Fibroblast of skin of left quadriceps (primary cell): ENCODE data around the gene PARP1.

Source experiments
- DNase-seq, 2 experiments: peaks; one replicate each; pipeline ENCODE4 v3.0.0-alpha.2; 2013; ENCODE audit warnings: low read depth in 2 of 2

PARP1 gene

GRCh38 chr1:226407199-226407496, 745 bp downstream of the PARP1 start:
- DNase-seq = no peak

- no peak for DNase-seq
Measured at GRCh38 chr1:226406401-226406881, 1.5 kb downstream of the PARP1 start.

- DNase-seq = no peak
Measured at GRCh38 chr1:226405411-226405988, 2.4 kb downstream of the PARP1 start.

GRCh38 chr1:226404904-226405222, 3.0 kb downstream of the PARP1 start:
- DNase-seq = no peak

- DNase-seq = peak; percentile 22 to 23
Measured at GRCh38 chr1:226404063-226404903, 3.6 kb downstream of the PARP1 start.

- no peak for DNase-seq
Measured at GRCh38 chr1:226403201-226404034, 4.5 kb downstream of the PARP1 start.

- DNase-seq = no peak
Measured at GRCh38 chr1:226402739-226403165, 5.1 kb downstream of the PARP1 start.

- DNase-seq = no peak
Measured at GRCh38 chr1:226401355-226402303, 6.3 kb downstream of the PARP1 start.

GRCh38 chr1:226400519-226401354, 7.2 kb downstream of the PARP1 start:
- no peak for DNase-seq

GRCh38 chr1:226397955-226398636, 9.8 kb downstream of the PARP1 start:
- no peak for DNase-seq

GRCh38 chr1:226397011-226397926, 10.6 kb downstream of the PARP1 start:
- DNase-seq = no peak

GRCh38 chr1:226395753-226396152, 12.1 kb downstream of the PARP1 start:
- no peak for DNase-seq

GRCh38 chr1:226394462-226394861, 13.4 kb downstream of the PARP1 start:
- DNase-seq = no peak

- DNase-seq = no peak
Measured at GRCh38 chr1:226390681-226391080, 17.2 kb downstream of the PARP1 start.

GRCh38 chr1:226388131-226388530, 19.8 kb downstream of the PARP1 start:
- no peak for DNase-seq

GRCh38 chr1:226384717-226385116, 23.2 kb downstream of the PARP1 start:
- DNase-seq = no peak

GRCh38 chr1:226384040-226384439, 23.9 kb downstream of the PARP1 start:
- no peak for DNase-seq

- no peak for DNase-seq
Measured at GRCh38 chr1:226382030-226382429, 25.9 kb downstream of the PARP1 start.
